WTC11 (cell line): ENCODE measurements around the gene BCAS3.

ENCODE experiments used
- JUN ChIP-seq: sonication (generic); formaldehyde crosslinking; IDR thresholded peaks from 2 replicates; pipeline ENCODE4 v1.8.0; 2023; ENCODE audit warnings: mild to moderate bottlenecking, missing genetic modification reagents
- MYBL2 ChIP-seq: sonication (generic); formaldehyde crosslinking; IDR thresholded peaks from 2 replicates; pipeline ENCODE4 v1.8.1; 2023; ENCODE audit warnings: mild to moderate bottlenecking, moderate library complexity, missing genetic modification reagents
- TF ChIP-seq, protein P1 (sequence below): sonication (generic); formaldehyde crosslinking; IDR thresholded peaks from 2 replicates; pipeline ENCODE4 v1.8.0; 2023; ENCODE audit warnings: mild to moderate bottlenecking, missing genetic modification reagents
- TF ChIP-seq, protein P2 (sequence below): fragments of 200-600 bp; IDR thresholded peaks from 2 replicates; pipeline ENCODE4 v1.8.0; 2022; ENCODE audit warnings: antibody characterized with exemption
- TF ChIP-seq, protein P3 (sequence below): sonication (generic); formaldehyde crosslinking; IDR thresholded peaks from 2 replicates; pipeline ENCODE4 v1.8.1; 2023; ENCODE audit warnings: mild to moderate bottlenecking, missing genetic modification reagents
- TF ChIP-seq, protein P4 (sequence below): sonication (generic); formaldehyde crosslinking; IDR thresholded peaks from 2 replicates; pipeline ENCODE4 v1.8.1; 2022; ENCODE audit warnings: low read depth, mild to moderate bottlenecking, moderate library complexity, missing genetic modification reagents, borderline replicate concordance

DNA sequence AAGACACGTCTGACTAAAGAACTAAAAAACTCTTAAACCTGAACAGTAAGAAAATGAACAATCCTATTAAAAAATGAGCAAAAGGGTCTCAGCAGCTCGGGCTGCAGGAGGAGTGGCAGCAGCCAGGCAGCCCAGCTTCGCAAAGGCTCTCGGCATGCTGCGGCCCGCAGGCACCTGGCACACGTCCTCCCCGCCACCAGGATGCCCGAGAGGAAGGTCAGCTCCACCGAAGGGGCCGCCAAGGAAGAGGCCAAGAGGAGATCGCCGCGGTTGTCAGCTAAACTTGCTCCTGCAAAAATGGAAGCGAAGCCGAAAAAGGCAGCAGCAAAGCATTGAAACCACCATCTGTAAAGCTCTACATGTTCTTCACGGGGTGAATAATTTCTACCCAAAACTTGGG lies 173.5 kb downstream of the BCAS3 start:
- TF ChIP-seq, protein P1, sequence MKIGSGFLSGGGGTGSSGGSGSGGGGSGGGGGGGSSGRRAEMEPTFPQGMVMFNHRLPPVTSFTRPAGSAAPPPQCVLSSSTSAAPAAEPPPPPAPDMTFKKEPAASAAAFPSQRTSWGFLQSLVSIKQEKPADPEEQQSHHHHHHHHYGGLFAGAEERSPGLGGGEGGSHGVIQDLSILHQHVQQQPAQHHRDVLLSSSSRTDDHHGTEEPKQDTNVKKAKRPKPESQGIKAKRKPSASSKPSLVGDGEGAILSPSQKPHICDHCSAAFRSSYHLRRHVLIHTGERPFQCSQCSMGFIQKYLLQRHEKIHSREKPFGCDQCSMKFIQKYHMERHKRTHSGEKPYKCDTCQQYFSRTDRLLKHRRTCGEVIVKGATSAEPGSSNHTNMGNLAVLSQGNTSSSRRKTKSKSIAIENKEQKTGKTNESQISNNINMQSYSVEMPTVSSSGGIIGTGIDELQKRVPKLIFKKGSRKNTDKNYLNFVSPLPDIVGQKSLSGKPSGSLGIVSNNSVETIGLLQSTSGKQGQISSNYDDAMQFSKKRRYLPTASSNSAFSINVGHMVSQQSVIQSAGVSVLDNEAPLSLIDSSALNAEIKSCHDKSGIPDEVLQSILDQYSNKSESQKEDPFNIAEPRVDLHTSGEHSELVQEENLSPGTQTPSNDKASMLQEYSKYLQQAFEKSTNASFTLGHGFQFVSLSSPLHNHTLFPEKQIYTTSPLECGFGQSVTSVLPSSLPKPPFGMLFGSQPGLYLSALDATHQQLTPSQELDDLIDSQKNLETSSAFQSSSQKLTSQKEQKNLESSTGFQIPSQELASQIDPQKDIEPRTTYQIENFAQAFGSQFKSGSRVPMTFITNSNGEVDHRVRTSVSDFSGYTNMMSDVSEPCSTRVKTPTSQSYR (CRISPR knock-in tag): no peak
- no peak for TF ChIP-seq MYBL2 (CRISPR knock-in tag)
- TF ChIP-seq, protein P2, sequence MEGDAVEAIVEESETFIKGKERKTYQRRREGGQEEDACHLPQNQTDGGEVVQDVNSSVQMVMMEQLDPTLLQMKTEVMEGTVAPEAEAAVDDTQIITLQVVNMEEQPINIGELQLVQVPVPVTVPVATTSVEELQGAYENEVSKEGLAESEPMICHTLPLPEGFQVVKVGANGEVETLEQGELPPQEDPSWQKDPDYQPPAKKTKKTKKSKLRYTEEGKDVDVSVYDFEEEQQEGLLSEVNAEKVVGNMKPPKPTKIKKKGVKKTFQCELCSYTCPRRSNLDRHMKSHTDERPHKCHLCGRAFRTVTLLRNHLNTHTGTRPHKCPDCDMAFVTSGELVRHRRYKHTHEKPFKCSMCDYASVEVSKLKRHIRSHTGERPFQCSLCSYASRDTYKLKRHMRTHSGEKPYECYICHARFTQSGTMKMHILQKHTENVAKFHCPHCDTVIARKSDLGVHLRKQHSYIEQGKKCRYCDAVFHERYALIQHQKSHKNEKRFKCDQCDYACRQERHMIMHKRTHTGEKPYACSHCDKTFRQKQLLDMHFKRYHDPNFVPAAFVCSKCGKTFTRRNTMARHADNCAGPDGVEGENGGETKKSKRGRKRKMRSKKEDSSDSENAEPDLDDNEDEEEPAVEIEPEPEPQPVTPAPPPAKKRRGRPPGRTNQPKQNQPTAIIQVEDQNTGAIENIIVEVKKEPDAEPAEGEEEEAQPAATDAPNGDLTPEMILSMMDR: no peak
- no peak for TF ChIP-seq JUN (CRISPR knock-in tag)
- TF ChIP-seq, protein P3, sequence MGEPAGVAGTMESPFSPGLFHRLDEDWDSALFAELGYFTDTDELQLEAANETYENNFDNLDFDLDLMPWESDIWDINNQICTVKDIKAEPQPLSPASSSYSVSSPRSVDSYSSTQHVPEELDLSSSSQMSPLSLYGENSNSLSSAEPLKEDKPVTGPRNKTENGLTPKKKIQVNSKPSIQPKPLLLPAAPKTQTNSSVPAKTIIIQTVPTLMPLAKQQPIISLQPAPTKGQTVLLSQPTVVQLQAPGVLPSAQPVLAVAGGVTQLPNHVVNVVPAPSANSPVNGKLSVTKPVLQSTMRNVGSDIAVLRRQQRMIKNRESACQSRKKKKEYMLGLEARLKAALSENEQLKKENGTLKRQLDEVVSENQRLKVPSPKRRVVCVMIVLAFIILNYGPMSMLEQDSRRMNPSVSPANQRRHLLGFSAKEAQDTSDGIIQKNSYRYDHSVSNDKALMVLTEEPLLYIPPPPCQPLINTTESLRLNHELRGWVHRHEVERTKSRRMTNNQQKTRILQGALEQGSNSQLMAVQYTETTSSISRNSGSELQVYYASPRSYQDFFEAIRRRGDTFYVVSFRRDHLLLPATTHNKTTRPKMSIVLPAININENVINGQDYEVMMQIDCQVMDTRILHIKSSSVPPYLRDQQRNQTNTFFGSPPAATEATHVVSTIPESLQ: no peak
- TF ChIP-seq, protein P4, sequence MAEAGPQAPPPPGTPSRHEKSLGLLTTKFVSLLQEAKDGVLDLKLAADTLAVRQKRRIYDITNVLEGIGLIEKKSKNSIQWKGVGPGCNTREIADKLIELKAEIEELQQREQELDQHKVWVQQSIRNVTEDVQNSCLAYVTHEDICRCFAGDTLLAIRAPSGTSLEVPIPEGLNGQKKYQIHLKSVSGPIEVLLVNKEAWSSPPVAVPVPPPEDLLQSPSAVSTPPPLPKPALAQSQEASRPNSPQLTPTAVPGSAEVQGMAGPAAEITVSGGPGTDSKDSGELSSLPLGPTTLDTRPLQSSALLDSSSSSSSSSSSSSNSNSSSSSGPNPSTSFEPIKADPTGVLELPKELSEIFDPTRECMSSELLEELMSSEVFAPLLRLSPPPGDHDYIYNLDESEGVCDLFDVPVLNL (CRISPR knock-in tag): no peak
